AG09319 (cell line): ENCODE results near the gene SRRM3.
"Not testable (repeated sequence)": the region's sequence is repeated elsewhere in the genome, so short reads cannot be mapped to it uniquely, and the experiment has no call there.

Experiments used
- DNase-seq: peaks from one replicate; pipeline ENCODE4 v3.0.0-alpha.2; 2010; ENCODE audit warnings: low read depth; ENCODE audit errors: extremely low read depth
- TF ChIP-seq, protein P1 (sequence below): IDR thresholded peaks from 2 replicates; pipeline ENCODE4 v1.5.1; 2011; ENCODE audit warnings: low read depth, mild to moderate bottlenecking, inconsistent platforms, low read length, moderate library complexity

SRRM3 gene

DNA sequence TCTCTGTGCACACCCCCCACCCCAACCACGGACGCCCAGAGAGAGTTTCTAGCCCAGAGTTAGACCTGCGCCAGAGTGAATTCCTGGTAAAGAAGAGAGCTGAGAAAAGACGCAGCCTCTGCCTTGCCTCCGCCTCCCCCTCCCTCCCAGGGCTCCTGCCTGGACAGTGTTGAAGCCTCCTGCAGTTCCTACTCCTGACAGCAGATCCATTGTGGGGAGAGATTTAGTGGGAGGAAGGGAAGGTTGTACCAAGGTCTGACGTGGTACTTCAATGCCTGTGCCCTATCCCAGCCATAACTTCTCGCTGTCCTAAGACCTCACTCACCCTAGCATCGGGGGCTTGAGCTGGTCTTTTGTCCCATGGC lies 952 bp downstream of the SRRM3 start:
- DNase-seq: no peak
- TF ChIP-seq, protein P1, sequence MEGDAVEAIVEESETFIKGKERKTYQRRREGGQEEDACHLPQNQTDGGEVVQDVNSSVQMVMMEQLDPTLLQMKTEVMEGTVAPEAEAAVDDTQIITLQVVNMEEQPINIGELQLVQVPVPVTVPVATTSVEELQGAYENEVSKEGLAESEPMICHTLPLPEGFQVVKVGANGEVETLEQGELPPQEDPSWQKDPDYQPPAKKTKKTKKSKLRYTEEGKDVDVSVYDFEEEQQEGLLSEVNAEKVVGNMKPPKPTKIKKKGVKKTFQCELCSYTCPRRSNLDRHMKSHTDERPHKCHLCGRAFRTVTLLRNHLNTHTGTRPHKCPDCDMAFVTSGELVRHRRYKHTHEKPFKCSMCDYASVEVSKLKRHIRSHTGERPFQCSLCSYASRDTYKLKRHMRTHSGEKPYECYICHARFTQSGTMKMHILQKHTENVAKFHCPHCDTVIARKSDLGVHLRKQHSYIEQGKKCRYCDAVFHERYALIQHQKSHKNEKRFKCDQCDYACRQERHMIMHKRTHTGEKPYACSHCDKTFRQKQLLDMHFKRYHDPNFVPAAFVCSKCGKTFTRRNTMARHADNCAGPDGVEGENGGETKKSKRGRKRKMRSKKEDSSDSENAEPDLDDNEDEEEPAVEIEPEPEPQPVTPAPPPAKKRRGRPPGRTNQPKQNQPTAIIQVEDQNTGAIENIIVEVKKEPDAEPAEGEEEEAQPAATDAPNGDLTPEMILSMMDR: no peak

DNA sequence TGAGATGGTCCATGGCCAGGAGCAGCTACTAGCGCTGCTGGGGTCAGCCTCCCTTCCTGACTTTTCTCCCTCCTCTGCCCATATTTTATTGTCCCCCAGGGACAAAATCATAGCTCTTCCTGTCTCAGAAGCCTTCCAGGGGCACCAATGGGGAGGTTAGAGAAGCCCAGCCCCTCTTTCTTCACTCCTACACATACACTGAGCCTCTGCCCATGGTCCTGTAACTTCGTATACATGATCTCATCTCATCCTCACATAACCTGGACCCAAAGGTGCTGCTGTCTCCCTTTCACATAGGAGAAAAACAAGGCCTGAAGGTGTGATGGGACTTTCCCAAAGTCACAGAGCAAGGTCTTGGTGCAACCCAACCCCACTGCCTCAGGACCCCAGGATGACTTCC lies 2.5 kb downstream of the SRRM3 start:
- DNase-seq: no peak

DNA sequence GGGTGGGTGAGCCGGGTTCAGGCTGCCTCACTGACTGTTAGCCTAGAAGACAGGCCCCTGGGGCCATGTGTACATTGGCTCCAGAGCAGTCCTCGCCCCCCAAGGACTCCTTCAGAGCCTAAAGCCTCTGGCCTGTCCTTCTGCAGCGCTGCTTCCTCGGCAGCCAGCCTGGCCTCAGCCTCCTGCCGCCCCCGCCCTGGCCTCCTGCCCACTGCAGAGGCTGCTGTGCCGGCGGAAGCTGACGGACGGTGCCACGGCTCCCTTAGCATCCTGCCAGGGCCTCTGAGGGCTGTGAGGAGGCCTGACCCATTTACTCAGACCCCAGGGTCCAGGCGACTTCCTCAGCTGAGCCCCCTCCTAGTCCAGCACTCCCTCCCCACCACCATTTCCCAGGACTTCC lies 4.9 kb downstream of the SRRM3 start:
- TF ChIP-seq, protein P1: no peak
- no peak for DNase-seq

More for the DNA sequence above, 2.5 kb downstream of the SRRM3 start:
- TF ChIP-seq, protein P1: no peak

DNA sequence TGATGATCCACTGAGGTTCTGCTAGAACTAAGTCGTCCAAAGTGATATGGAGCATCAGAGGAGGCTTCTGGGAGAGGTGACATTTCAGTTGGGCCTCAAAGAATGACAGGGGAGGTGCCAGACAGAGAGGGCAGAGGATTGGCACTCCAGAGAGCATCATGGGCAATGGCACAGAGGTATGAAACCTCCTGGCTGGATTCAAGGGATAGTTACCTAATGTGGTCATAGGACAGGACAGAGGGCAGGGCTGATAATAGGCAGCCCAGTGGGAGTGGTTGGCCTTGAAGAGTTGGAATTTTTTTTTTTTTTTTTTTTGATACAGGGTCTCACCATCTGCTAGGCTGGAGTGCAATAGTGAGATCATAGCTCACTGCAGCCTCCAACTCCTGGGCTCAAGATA lies 7.6 kb downstream of the SRRM3 start:
- no peak for DNase-seq
- TF ChIP-seq, protein P1: no peak

DNA sequence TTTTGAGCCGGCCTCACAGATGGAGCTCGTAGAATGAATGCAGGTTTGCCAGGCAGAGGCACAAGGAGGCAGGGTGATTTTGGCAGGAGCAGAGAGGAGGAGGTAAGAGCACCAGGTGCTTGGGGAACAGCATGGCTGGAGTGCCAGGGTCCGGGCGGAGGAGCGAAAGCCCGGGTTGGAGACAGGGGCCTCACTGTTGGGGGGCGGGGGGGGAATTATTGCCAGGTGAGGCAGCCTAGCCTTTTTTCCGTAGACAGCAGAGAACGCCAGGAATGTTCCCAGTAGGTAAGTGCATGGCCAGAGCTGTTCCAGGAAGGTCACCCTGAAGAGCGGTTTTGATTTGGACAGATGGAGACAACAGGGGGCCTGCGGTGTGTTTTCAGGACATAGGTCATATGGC lies 9.5 kb downstream of the SRRM3 start:
- DNase-seq: no peak
- TF ChIP-seq, protein P1: no peak

DNA sequence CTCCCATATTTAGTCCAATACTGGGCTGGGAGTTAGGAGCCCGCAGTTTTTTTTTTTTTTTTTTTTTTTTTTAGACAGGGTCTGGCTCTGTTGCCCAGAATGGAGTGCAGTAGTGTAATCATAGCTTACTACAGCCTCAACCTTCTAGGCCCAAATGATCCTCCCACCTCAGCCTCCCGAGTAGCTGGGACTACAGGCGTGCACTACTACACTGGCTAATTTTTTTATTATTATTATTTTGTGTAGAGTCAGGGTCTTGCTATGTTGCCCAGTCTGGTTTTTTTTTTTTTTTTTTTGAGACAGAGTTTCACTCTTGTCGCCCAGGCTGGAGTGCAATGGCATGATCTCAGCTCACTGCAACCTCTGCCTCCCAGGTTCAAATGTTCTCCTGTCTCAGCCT lies 13.7 kb downstream of the SRRM3 start:
- not testable (repeated sequence) for DNase-seq

DNA sequence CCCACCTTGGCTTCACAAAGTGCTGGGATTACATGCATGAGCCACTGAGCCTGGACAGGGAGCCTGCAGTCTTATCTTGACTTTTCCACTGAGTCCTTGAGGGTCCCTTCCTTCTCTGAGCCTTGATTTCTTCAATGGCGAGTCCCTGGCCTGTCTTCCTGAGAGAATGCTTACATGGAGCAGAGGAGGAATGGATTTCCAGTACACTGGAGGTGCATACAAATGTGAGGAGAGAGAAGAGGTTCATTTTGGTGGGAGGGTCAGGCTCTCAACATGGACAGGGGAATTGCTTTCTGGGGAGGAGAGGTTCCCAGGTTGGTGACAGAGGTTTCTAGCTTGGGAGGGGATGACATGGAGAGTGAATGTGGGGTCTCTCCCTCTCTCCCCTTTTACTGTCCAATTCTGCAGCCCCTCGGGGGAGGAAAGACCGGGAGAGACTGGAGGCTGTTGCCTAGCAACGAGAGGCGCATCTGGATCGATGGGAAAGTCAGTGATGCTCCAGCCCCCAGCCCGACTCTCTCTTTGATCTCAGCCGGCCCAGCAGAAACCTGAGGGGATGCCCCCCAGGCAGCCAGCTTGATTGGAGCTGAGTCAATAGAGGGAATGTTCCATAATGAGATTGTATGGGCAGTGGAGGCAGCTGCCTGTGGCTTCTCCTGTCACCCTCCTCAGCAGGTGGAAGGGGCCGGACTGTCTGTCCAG lies 14.8 kb downstream of the SRRM3 start:
- TF ChIP-seq, protein P1: no peak
- DNase-seq: no peak

DNA sequence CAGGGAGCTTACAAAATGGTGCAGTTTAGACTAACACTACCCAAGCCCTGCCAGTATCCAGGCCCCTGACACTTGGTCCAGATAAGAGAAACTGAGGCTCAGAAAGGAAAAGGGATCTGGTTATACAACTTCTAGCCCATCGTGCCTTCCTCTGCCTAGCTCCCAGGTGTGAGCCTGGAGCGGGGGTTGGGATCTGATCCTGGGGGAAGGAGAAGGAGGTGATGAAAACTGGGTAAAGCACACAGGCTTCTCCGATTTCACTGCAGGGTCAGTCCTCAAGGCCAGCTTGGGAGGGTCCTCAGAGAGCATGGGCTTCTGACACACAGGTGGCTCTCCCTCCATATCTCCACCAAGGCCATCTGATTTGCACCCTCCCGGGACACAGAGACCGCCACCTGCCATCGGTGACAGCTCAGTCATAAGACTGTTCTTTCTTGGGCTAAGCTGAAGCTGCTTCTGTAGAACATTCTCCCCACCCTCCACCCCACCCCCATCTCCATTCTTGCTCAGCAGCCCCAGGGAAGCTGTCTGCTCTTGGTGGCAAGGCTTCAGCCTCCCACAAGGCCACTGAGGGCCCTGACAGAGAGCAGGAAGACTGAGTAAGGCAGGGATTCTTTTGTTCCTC lies 16.4 kb downstream of the SRRM3 start:
- TF ChIP-seq, protein P1: no peak
- DNase-seq: no peak
